Measurements from ENCODE around the gene POLR1E. TPM values are rescaled to one million over a fixed set of nuclear protein-coding genes. Genes with fewer than 3 reads are reported as not detected.

Gene POLR1E
- total RNA-seq, 1 donor from 2014 or later, result 16.6 TPM

GRCh38 chr9:37514999-37515398 lies 29.3 kb downstream of the POLR1E start:
- no peaks in the 10 kb centered on the region for H3K4me1 ChIP-seq
- no peak for TF ChIP-seq CTCF (IDR thresholded peaks at IDR 0.05)
- intact Hi-C loops (cut with DNase I), result no loop called here
- no peak for ATAC-seq
- H3K4me3 ChIP-seq, result no peak overlapping the region
- H3K27me3 ChIP-seq, result no peaks in the 10 kb centered on the region
- H3K27ac ChIP-seq, result no peak overlapping the region
- no peaks in the 10 kb centered on the region for H3K9me3 ChIP-seq
- peak; percentile 20 for DNase-seq
- peaks cover 6% of the 10 kb centered on the region for H3K36me3 ChIP-seq

GRCh38 chr9:37515620-37516258 lies 30.0 kb downstream of the POLR1E start:
- no peaks in the 10 kb centered on the region for H3K27me3 ChIP-seq
- no peak for TF ChIP-seq CTCF (IDR thresholded peaks at IDR 0.05)
- peak; percentile 53 for DNase-seq
- no peaks in the 10 kb centered on the region for H3K4me1 ChIP-seq
- ATAC-seq, result no peak
- no peak overlapping the region for H3K27ac ChIP-seq
- no peak overlapping the region for H3K4me3 ChIP-seq
- H3K9me3 ChIP-seq, result no peaks in the 10 kb centered on the region
- intact Hi-C loops (cut with DNase I), result no loop called here
- peaks cover 6% of the 10 kb centered on the region for H3K36me3 ChIP-seq

DNA sequence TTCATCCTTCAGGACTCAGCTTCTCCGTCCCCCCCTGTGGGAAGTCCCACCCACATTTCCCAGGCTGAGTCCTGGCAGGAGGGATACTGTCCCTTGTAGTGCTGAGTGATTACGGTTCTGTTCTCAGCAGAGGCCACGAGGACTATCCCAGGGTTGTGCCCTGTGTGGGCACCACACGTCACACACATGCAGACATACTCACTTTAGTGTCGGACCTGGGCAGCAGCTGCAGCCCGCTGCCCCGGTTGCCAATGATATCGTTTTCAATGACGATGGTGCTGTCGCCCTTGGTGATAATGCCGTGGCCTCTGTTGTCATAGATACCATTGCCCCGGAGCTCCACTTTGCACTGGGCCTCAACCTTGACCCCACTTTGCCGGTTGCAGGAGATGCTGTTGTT lies 32.2 kb downstream of the POLR1E start:
- H3K36me3 ChIP-seq, result peaks cover 19% of the 10 kb centered on the region
- H3K4me3 ChIP-seq, result no peak overlapping the region
- no peak for DNase-seq
- intact Hi-C loops (cut with DNase I), result no loop called here
- no peak for ATAC-seq
- TF ChIP-seq CTCF (IDR thresholded peaks at IDR 0.05), result no peak
- no peak overlapping the region for H3K27ac ChIP-seq
- H3K27me3 ChIP-seq, result no peaks in the 10 kb centered on the region
- no peaks in the 10 kb centered on the region for H3K4me1 ChIP-seq
- no peaks in the 10 kb centered on the region for H3K9me3 ChIP-seq

DNA sequence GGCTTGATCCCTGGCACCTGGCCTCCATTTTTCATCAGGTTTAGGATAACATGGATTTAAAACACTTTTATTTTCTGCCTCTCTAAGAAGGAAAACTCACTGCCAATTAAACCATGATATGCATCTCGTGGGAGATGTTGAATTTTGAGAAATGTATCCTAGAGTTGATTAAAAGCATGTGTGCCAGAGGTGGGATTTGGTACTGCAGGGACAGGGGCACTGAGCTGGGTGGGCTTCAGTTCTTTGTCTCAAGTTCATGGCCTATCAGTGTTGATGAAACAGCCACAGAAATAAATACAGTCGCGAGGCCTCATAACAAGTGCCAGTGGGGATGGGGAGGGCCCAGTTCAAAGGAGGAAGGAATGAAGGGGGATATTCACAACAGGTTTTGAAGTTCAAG lies 34.9 kb downstream of the POLR1E start:
- Histone ChIP-seq H3K36me3 (peaks cover 28% of the 10 kb centered on the region), H3K27me3 (no peaks in the 10 kb centered on the region), H3K4me3 (no peak overlapping the region), H3K9me3 (no peaks in the 10 kb centered on the region), H3K4me1 (no peaks in the 10 kb centered on the region), H3K27ac (no peak overlapping the region)
- ATAC-seq (no peak), DNase-seq (no peak)
- TF ChIP-seq CTCF (IDR thresholded peaks at IDR 0.05), result no peak
- intact Hi-C loops (cut with DNase I), result no loop called here

DNA sequence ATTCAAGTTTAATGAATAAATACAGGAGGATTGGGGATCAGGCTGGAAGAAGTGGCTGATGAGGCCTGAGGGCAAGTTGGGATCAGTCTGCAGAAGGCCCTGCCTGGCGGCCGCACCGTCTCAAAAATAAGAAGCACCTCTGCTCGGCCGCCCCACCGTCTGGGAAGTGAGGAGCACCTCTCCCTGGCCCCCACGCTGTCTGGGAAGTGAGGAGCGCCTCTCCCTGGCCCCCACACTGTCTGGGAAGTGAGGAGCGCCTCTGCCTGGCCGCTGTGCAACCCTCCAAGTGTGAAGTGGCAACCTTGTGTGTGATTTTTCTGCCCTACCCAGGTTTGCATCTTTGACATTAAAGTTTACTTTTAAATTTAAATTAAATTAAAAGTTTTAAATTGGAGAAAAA lies 35.4 kb downstream of the POLR1E start:
- intact Hi-C loops (cut with DNase I), result no loop called here
- H3K9me3 ChIP-seq, result no peaks in the 10 kb centered on the region
- no peak for TF ChIP-seq CTCF (IDR thresholded peaks at IDR 0.05)
- ATAC-seq, result no peak
- H3K4me3 ChIP-seq, result no peak overlapping the region
- H3K27ac ChIP-seq, result no peak overlapping the region
- no peaks in the 10 kb centered on the region for H3K4me1 ChIP-seq
- DNase-seq, result no peak
- peaks cover 28% of the 10 kb centered on the region for H3K36me3 ChIP-seq
- H3K27me3 ChIP-seq, result no peaks in the 10 kb centered on the region

DNA sequence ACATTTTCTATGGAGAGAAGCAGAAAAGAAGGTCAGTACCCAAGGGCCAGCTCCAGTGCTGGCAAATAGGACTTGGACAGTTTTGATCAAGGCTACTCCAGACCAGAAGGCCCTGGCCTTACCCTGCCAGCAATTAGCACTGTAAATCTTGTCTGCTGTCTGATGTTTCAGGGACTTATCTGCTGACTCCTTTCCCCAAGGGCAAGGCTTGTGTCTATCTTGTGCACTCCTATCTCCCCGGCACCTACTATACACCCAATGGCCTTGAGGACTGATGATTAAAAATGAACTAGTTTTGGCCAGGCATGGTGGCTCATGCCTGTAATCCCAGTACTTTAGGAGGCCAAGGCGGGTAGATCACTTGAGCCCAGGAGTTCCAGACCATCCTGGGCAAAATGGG lies 37.2 kb downstream of the POLR1E start:
- intact Hi-C loops (cut with DNase I), result no loop called here
- no peaks in the 10 kb centered on the region for H3K9me3 ChIP-seq
- peaks cover 30% of the 10 kb centered on the region for H3K36me3 ChIP-seq

More for the DNA sequence above, 37.2 kb downstream of the POLR1E start:
- no peak overlapping the region for H3K27ac ChIP-seq
- no peaks in the 10 kb centered on the region for H3K4me1 ChIP-seq
- DNase-seq (no peak), ATAC-seq (no peak)
- H3K4me3 ChIP-seq, result no peak overlapping the region
- H3K27me3 ChIP-seq, result no peaks in the 10 kb centered on the region
- TF ChIP-seq CTCF (IDR thresholded peaks at IDR 0.05), result no peak

Data from upper lobe of right lung (tissue), 1 donor.